ENCODE measurements around the gene TRPM1.

The TRPM1 gene

GRCh38 chr15:31040611-31041010, 60.9 kb downstream of the TRPM1 start:
- 94 to 95% methylated on average over 8 of the region's 8 CpGs for WGBS, 2 experiments

GRCh38 chr15:31039961-31040360, 61.6 kb downstream of the TRPM1 start:
- no peaks in the 10 kb centered on the region for H3K9me3 ChIP-seq (ENCODE audit: control insufficient read depth, low read length)
- no peak overlapping the region for H3K4me3 ChIP-seq (ENCODE audit: insufficient read depth, low read depth, low read length)
- WGBS, 2 experiments: 95 to 96% methylated on average over 16 of the region's 16 CpGs
- peaks cover 3% of the 10 kb centered on the region for H3K4me1 ChIP-seq (ENCODE audit: control insufficient read depth, insufficient read depth, low read length)
- H3K27me3 ChIP-seq (ENCODE audit: control insufficient read depth, insufficient read depth, low read length, poor library complexity, severe bottlenecking): no peaks in the 10 kb centered on the region
- no peaks in the 10 kb centered on the region for H3K36me3 ChIP-seq (ENCODE audit: control insufficient read depth, insufficient read depth, low read length)
- no peak overlapping the region for H3K27ac ChIP-seq (ENCODE audit: insufficient read depth, low read depth, low read length, poor library complexity, severe bottlenecking)

More at GRCh38 chr15:31040611-31041010, 60.9 kb downstream of the TRPM1 start:
- Histone ChIP-seq H3K9me3 (ENCODE audit: control insufficient read depth, low read length) (no peaks in the 10 kb centered on the region), H3K4me1 (ENCODE audit: control insufficient read depth, insufficient read depth, low read length) (peaks cover 3% of the 10 kb centered on the region), H3K27me3 (ENCODE audit: control insufficient read depth, insufficient read depth, low read length, poor library complexity, severe bottlenecking) (no peaks in the 10 kb centered on the region), H3K4me3 (ENCODE audit: insufficient read depth, low read depth, low read length) (no peak overlapping the region), H3K27ac (ENCODE audit: insufficient read depth, low read depth, low read length, poor library complexity, severe bottlenecking) (no peak overlapping the region), H3K36me3 (ENCODE audit: control insufficient read depth, insufficient read depth, low read length) (no peaks in the 10 kb centered on the region)

- no peak overlapping the region for H3K4me3 ChIP-seq (ENCODE audit: insufficient read depth, low read depth, low read length)
- H3K4me1 ChIP-seq (ENCODE audit: control insufficient read depth, insufficient read depth, low read length): peaks cover 3% of the 10 kb centered on the region
- no peak overlapping the region for H3K27ac ChIP-seq (ENCODE audit: insufficient read depth, low read depth, low read length, poor library complexity, severe bottlenecking)
- WGBS, 2 experiments: 95 to 96% methylated on average over 9 to 10 of the region's 10 CpGs
- no peaks in the 10 kb centered on the region for H3K36me3 ChIP-seq (ENCODE audit: control insufficient read depth, insufficient read depth, low read length)
- no peaks in the 10 kb centered on the region for H3K9me3 ChIP-seq (ENCODE audit: control insufficient read depth, low read length)
- no peaks in the 10 kb centered on the region for H3K27me3 ChIP-seq (ENCODE audit: control insufficient read depth, insufficient read depth, low read length, poor library complexity, severe bottlenecking)
Measured at GRCh38 chr15:31037731-31038477, 63.6 kb downstream of the TRPM1 start.

- H3K36me3 ChIP-seq (ENCODE audit: control insufficient read depth, insufficient read depth, low read length): no peaks in the 10 kb centered on the region
- H3K27ac ChIP-seq (ENCODE audit: insufficient read depth, low read depth, low read length, poor library complexity, severe bottlenecking): no peak overlapping the region
- H3K4me3 ChIP-seq (ENCODE audit: insufficient read depth, low read depth, low read length): no peak overlapping the region
- 84 to 87% methylated on average over 9 of the region's 9 CpGs for WGBS, 2 experiments
- no peaks in the 10 kb centered on the region for H3K9me3 ChIP-seq (ENCODE audit: control insufficient read depth, low read length)
- H3K4me1 ChIP-seq (ENCODE audit: control insufficient read depth, insufficient read depth, low read length): peaks cover 3% of the 10 kb centered on the region
- no peaks in the 10 kb centered on the region for H3K27me3 ChIP-seq (ENCODE audit: control insufficient read depth, insufficient read depth, low read length, poor library complexity, severe bottlenecking)
Measured at GRCh38 chr15:31036783-31037182, 64.7 kb downstream of the TRPM1 start.

GRCh38 chr15:31035610-31036009, 65.9 kb downstream of the TRPM1 start:
- Histone ChIP-seq H3K9me3 (ENCODE audit: control insufficient read depth, low read length) (no peaks in the 10 kb centered on the region), H3K4me1 (ENCODE audit: control insufficient read depth, insufficient read depth, low read length) (peaks cover 3% of the 10 kb centered on the region), H3K4me3 (ENCODE audit: insufficient read depth, low read depth, low read length) (no peak overlapping the region), H3K36me3 (ENCODE audit: control insufficient read depth, insufficient read depth, low read length) (no peaks in the 10 kb centered on the region), H3K27ac (ENCODE audit: insufficient read depth, low read depth, low read length, poor library complexity, severe bottlenecking) (no peak overlapping the region), H3K27me3 (ENCODE audit: control insufficient read depth, insufficient read depth, low read length, poor library complexity, severe bottlenecking) (no peaks in the 10 kb centered on the region)
- WGBS, 2 experiments: 93 to 97% methylated on average over 7 of the region's 7 CpGs

- Histone ChIP-seq H3K4me3 (ENCODE audit: insufficient read depth, low read depth, low read length) (no peak overlapping the region), H3K27ac (ENCODE audit: insufficient read depth, low read depth, low read length, poor library complexity, severe bottlenecking) (no peak overlapping the region), H3K9me3 (ENCODE audit: control insufficient read depth, low read length) (no peaks in the 10 kb centered on the region), H3K36me3 (ENCODE audit: control insufficient read depth, insufficient read depth, low read length) (no peaks in the 10 kb centered on the region), H3K4me1 (ENCODE audit: control insufficient read depth, insufficient read depth, low read length) (peaks cover 3% of the 10 kb centered on the region), H3K27me3 (ENCODE audit: control insufficient read depth, insufficient read depth, low read length, poor library complexity, severe bottlenecking) (no peaks in the 10 kb centered on the region)
- WGBS, 2 experiments: 77 to 86% methylated on average over 4 of the region's 4 CpGs
Measured at GRCh38 chr15:31034152-31034551, 67.4 kb downstream of the TRPM1 start.

- Histone ChIP-seq H3K36me3 (ENCODE audit: control insufficient read depth, insufficient read depth, low read length) (no peaks in the 10 kb centered on the region), H3K9me3 (ENCODE audit: control insufficient read depth, low read length) (no peaks in the 10 kb centered on the region), H3K27ac (ENCODE audit: insufficient read depth, low read depth, low read length, poor library complexity, severe bottlenecking) (no peak overlapping the region), H3K27me3 (ENCODE audit: control insufficient read depth, insufficient read depth, low read length, poor library complexity, severe bottlenecking) (no peaks in the 10 kb centered on the region), H3K4me3 (ENCODE audit: insufficient read depth, low read depth, low read length) (no peak overlapping the region), H3K4me1 (ENCODE audit: control insufficient read depth, insufficient read depth, low read length) (peaks cover 3% of the 10 kb centered on the region)
- WGBS, 2 experiments: 90 to 91% methylated on average over 5 of the region's 5 CpGs
Measured at GRCh38 chr15:31032961-31033371, 68.6 kb downstream of the TRPM1 start.

- Histone ChIP-seq H3K27me3 (ENCODE audit: control insufficient read depth, insufficient read depth, low read length, poor library complexity, severe bottlenecking) (no peaks in the 10 kb centered on the region), H3K27ac (ENCODE audit: insufficient read depth, low read depth, low read length, poor library complexity, severe bottlenecking) (no peak overlapping the region), H3K36me3 (ENCODE audit: control insufficient read depth, insufficient read depth, low read length) (no peaks in the 10 kb centered on the region), H3K4me1 (ENCODE audit: control insufficient read depth, insufficient read depth, low read length) (peaks cover 3% of the 10 kb centered on the region), H3K9me3 (ENCODE audit: control insufficient read depth, low read length) (no peaks in the 10 kb centered on the region), H3K4me3 (ENCODE audit: insufficient read depth, low read depth, low read length) (no peak overlapping the region)
- 100% methylated on average over 1 of the region's 3 CpGs for WGBS, 2 experiments
Measured at GRCh38 chr15:31031471-31032067, 70.0 kb downstream of the TRPM1 start.

- whole genome bisulfite sequencing, 2 experiments: 93 to 96% methylated on average over 7 to 8 of the region's 8 CpGs
- Histone ChIP-seq H3K9me3 (ENCODE audit: control insufficient read depth, low read length) (no peaks in the 10 kb centered on the region), H3K27ac (ENCODE audit: insufficient read depth, low read depth, low read length, poor library complexity, severe bottlenecking) (no peak overlapping the region), H3K36me3 (ENCODE audit: control insufficient read depth, insufficient read depth, low read length) (no peaks in the 10 kb centered on the region), H3K27me3 (ENCODE audit: control insufficient read depth, insufficient read depth, low read length, poor library complexity, severe bottlenecking) (no peaks in the 10 kb centered on the region), H3K4me3 (ENCODE audit: insufficient read depth, low read depth, low read length) (no peak overlapping the region), H3K4me1 (ENCODE audit: control insufficient read depth, insufficient read depth, low read length) (peaks cover 9% of the 10 kb centered on the region)
Measured at GRCh38 chr15:31027910-31028578, 73.5 kb downstream of the TRPM1 start.

GRCh38 chr15:31025996-31026395, 75.5 kb downstream of the TRPM1 start:
- WGBS, 2 experiments: 93 to 94% methylated on average over 25 of the region's 25 CpGs
- H3K9me3 ChIP-seq (ENCODE audit: control insufficient read depth, low read length): no peaks in the 10 kb centered on the region

More at GRCh38 chr15:31025996-31026395, 75.5 kb downstream of the TRPM1 start:
- H3K27me3 ChIP-seq (ENCODE audit: control insufficient read depth, insufficient read depth, low read length, poor library complexity, severe bottlenecking): no peaks in the 10 kb centered on the region
- H3K4me1 ChIP-seq (ENCODE audit: control insufficient read depth, insufficient read depth, low read length): peaks cover 9% of the 10 kb centered on the region
- H3K4me3 ChIP-seq (ENCODE audit: insufficient read depth, low read depth, low read length): no peak overlapping the region
- H3K36me3 ChIP-seq (ENCODE audit: control insufficient read depth, insufficient read depth, low read length): no peaks in the 10 kb centered on the region
- H3K27ac ChIP-seq (ENCODE audit: insufficient read depth, low read depth, low read length, poor library complexity, severe bottlenecking): no peak overlapping the region
